Memory B cell (primary cell): ENCODE data around the gene GABRG3.

Source experiments
- ATAC-seq: fragments of 150-1000 bp; cut with Tn5 transposase; 2 replicates; pipeline ENCODE4 v1.10.0; 2021; ENCODE audit warnings: low read depth, mild to moderate bottlenecking, moderate library complexity
- DNase-seq, 2 donors: peaks; one replicate each; pipeline ENCODE4 v3.0.0; 2022; ENCODE audit warnings: low spot score in 2 of 2
- H3K27ac Mint-ChIP-seq: one replicate; pipeline ENCODE4 v1.8.0; 2022; ENCODE audit warnings: mild to moderate bottlenecking, moderate library complexity, mixed read lengths
- H3K27me3 Mint-ChIP-seq: one replicate; pipeline ENCODE4 v1.8.0; 2022; ENCODE audit warnings: mixed read lengths
- H3K36me3 Mint-ChIP-seq: one replicate; pipeline ENCODE4 v1.8.0; 2022; ENCODE audit warnings: mild to moderate bottlenecking, mixed read lengths
- H3K4me1 Mint-ChIP-seq: one replicate; pipeline ENCODE4 v1.8.0; 2022; ENCODE audit warnings: mixed read lengths
- H3K4me3 Mint-ChIP-seq: one replicate; pipeline ENCODE4 v1.8.0; 2022; ENCODE audit warnings: mild to moderate bottlenecking, moderate library complexity, mixed read lengths
- H3K9me3 Mint-ChIP-seq: one replicate; pipeline ENCODE4 v1.8.0; 2022; ENCODE audit warnings: mixed read lengths

Gene GABRG3

DNA sequence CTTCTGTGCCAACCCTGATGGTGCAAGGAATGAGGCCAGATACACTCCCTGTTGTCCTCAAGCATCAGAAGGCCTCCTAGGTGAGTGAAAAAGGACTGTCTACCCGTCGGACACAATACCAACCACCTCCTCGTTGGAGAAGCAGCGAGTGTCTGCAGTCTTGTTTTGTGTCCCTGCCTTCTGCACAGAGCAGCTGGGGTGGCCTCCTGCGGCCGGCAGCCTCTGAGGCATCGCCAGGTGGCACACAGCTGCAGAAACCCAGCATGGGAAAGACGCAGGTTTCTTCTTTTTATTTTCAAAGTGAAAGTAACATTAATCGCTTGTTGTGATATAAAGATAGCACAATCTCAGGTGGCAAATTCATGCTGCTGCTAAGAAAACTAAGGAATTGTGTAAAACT, 618.3 kb downstream of the GABRG3 start:
- peaks cover 2% of the 10 kb centered on the region for H3K36me3 Mint-ChIP-seq
- ATAC-seq (no peak), DNase-seq (no peak)
- peaks cover 4% of the 10 kb centered on the region for H3K4me1 Mint-ChIP-seq
- H3K27me3 Mint-ChIP-seq: peaks cover 5% of the 10 kb centered on the region
- H3K9me3 Mint-ChIP-seq: peaks cover 4% of the 10 kb centered on the region
- no peak overlapping the region for H3K27ac Mint-ChIP-seq
- no peak overlapping the region for H3K4me3 Mint-ChIP-seq

DNA sequence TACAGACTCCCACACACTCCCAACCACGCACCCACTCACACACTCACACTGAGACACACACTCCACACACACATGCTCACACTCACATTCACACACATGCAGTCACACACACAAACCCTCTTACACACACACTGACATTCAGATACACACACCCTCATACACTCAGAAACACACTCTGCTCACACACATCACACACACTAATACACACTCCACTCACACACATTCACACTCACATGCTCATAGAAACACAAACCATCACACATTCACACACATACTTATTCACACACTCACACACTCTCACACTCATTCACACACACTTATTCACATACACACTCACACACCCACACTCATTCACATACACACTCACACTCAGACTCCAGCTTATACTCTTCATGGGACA, 618.8 kb downstream of the GABRG3 start:
- Mint-ChIP-seq H3K36me3 (peaks cover 2% of the 10 kb centered on the region), H3K9me3 (peaks cover 4% of the 10 kb centered on the region), H3K27me3 (peaks cover 5% of the 10 kb centered on the region), H3K27ac (no peak overlapping the region), H3K4me3 (no peak overlapping the region), H3K4me1 (peaks cover 4% of the 10 kb centered on the region)
- DNase-seq (no peak), ATAC-seq (no peak)
